Activated T-cell treated with anti-CD3 and anti-CD28 coated beads, Interleukin-2, amount 50 U/mL, for 24 hours (primary cell): ENCODE data around the gene CHRM2.
"Not testable (repeated sequence)": the region's sequence is repeated elsewhere in the genome, so short reads cannot be mapped to it uniquely, and the experiment has no call there.

ENCODE experiments used
- DNase-seq: peaks from one replicate; pipeline ENCODE4 v3.0.0-alpha.2; 2020
- H3K27ac Mint-ChIP-seq: 2 replicates; pipeline ENCODE4 v1.8.0; 2020; ENCODE audit warnings: mild to moderate bottlenecking, mixed read lengths
- H3K27me3 Mint-ChIP-seq: 2 replicates; pipeline ENCODE4 v1.8.0; 2020; ENCODE audit warnings: mixed read lengths
- H3K36me3 Mint-ChIP-seq: 2 replicates; pipeline ENCODE4 v1.8.0; 2020; ENCODE audit warnings: low read depth, mixed read lengths
- H3K4me1 Mint-ChIP-seq: 2 replicates; pipeline ENCODE4 v1.8.0; 2020; ENCODE audit warnings: low read depth, mixed read lengths
- H3K4me3 Mint-ChIP-seq: 2 replicates; pipeline ENCODE4 v1.8.0; 2020; ENCODE audit warnings: mild to moderate bottlenecking, moderate library complexity, mixed read lengths
- H3K9me3 Mint-ChIP-seq: 2 replicates; pipeline ENCODE4 v1.8.0; 2020; ENCODE audit warnings: mixed read lengths

CHRM2 gene

DNA sequence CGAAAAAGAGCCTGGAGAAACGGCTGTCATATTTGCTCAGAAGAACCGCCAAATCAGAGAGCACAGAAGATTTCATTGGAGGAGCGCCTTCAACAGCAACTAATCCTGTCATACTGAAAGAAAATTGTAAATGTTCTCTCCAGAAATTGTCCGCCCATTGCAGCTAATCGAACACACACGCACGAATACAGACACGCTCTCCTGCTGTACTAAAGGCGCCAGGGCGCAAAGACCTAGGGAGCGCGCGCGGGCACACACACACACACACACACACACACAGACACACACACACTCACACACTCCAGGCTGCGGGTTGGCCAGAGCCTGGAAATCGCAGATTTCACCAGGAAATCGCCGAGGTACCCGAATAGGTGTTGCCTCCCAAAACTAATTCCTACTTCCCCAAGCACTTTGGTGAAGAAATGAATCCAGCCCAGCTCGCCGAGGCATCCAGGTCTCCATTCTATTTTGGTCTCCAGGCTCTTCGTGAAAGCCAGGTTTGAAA lies at the start of gene CHRM2:
Gene CHRM2, plus strand, starts transcription at position 157 of the 505 bp plus-strand sequence. CDS start 146,214 bp downstream, outside the sequence.
- Mint-ChIP-seq H3K27ac (no peak within 1 kb of the TSS), H3K9me3 (no peaks in the 10 kb centered on the region), H3K27me3 (peaks cover 46% of the 10 kb centered on the region), H3K36me3 (no peaks in the 10 kb centered on the region), H3K4me3 (no peak within 1 kb of the TSS), H3K4me1 (peaks cover 1% of the 10 kb centered on the region)
- DNase-seq: no peak

DNA sequence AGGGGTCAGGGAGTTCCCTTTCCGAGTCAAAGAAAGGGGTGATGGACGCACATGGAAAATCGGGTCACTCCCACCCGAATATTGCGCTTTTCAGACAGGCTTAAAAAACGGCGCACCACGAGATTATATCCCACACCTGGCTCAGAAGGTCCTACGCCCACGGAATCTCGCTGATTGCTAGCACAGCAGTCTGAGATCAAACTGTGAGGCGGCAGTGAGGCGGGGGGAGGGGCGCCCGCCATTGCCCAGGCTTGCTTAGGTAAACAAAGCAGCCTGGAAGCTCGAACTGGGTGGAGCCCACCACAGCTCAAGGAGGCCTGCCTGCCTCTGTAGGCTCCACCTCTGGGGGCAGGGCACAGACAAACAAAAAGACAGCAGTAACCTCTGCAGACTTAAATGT lies 37.1 kb upstream of the CHRM2 start:
- H3K36me3 Mint-ChIP-seq, H3K27me3 Mint-ChIP-seq, DNase-seq, H3K9me3 Mint-ChIP-seq, H3K4me3 Mint-ChIP-seq, H3K27ac Mint-ChIP-seq, H3K4me1 Mint-ChIP-seq: not testable (repeated sequence)

DNA sequence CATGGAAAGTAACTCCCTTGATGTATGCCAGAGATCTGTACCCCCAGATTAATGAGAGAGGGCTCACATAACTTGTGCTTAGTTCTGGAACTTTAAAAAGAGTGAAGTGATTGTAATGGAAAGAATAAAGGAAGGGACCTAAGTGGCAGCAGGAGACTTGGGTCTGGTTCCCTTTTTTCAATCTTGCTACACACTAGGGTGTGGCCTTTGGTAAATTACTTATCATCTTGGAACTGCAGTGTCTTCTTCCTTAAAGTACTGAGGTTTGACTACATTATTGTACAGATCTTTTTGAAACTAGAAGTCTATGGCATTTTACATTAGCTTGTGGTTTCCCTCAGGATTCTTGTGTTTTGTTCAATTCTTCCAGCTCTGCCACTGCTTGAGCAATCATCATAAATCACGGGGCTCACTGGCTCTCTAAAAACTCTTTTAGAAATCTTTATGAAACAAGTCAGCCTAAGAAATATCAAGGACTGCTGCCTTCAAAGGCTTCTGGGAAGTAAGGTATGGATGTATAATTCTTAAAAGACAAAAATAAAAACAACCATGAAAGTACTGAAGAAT lies 22.5 kb upstream of the CHRM2 start:
- no peak overlapping the region for H3K27ac Mint-ChIP-seq
- no peak overlapping the region for H3K4me3 Mint-ChIP-seq
- no peaks in the 10 kb centered on the region for H3K36me3 Mint-ChIP-seq
- no peaks in the 10 kb centered on the region for H3K4me1 Mint-ChIP-seq
- H3K27me3 Mint-ChIP-seq: no peaks in the 10 kb centered on the region
- DNase-seq: no peak
- peaks cover 12% of the 10 kb centered on the region for H3K9me3 Mint-ChIP-seq

DNA sequence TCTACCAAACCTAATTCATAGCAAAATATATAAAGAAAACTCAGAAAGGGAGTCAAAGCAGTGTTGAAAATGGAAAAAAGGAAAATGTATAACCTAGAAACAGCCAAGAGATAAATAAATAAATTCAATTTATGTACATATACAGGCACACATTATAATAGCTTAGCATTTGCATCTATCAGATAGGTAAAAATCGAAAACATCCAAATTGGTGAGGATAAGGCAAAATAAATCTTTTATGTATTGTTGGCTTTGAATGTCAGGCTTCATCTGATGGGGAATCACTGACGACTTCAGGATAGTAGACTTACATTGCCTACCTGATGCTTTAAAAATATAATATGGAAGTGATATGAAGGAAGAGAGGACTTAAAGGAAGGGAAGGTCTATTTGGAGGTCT lies 20.6 kb upstream of the CHRM2 start:
- no peaks in the 10 kb centered on the region for H3K36me3 Mint-ChIP-seq
- peaks cover 11% of the 10 kb centered on the region for H3K9me3 Mint-ChIP-seq
- DNase-seq: no peak
- H3K27me3 Mint-ChIP-seq: no peaks in the 10 kb centered on the region
- H3K4me1 Mint-ChIP-seq: no peaks in the 10 kb centered on the region
- no peak overlapping the region for H3K4me3 Mint-ChIP-seq
- no peak overlapping the region for H3K27ac Mint-ChIP-seq

DNA sequence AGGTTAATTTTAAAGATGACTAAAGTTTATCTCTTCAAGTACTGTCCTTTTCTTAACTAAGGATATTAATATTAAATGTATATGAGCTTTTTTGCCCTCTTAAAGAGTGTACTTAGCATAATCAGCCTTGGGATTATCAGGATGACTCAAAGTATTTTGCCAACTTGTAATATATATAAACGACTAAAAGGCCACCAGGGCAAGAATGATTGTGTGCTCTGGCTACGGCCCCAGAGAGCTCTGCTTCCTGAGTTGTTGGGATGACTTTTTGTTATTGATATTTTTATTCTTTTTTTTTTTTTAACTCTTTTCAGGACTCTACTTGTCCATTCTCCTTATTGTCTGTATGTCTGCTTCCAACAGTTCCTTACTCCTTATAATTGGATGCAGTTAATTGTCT lies 14.8 kb upstream of the CHRM2 start:
- peaks cover 12% of the 10 kb centered on the region for H3K9me3 Mint-ChIP-seq
- H3K27me3 Mint-ChIP-seq: no peaks in the 10 kb centered on the region
- H3K27ac Mint-ChIP-seq: no peak overlapping the region
- no peaks in the 10 kb centered on the region for H3K4me1 Mint-ChIP-seq
- no peak overlapping the region for H3K4me3 Mint-ChIP-seq
- H3K36me3 Mint-ChIP-seq: no peaks in the 10 kb centered on the region
- no peak for DNase-seq

DNA sequence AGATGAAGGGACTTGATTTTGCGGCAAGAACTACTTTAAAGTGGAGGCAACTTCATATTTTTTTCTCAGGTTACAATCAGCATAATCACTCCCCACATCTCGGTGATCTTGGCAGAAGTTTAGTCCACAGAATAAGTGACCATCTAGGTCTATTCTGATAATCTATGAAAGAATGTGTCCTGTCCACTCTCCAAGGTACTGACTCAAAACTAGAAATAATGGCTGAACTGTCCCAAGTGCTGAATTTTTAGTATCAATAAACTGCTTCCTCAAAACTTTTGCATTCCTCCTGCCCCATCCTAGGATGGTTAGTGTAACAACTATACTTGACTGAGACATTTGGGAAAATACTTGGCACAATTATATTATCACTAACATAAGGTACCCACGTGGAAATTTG lies 10.9 kb upstream of the CHRM2 start:
- H3K27ac Mint-ChIP-seq: no peak overlapping the region
- H3K36me3 Mint-ChIP-seq: no peaks in the 10 kb centered on the region
- no peak for DNase-seq
- H3K4me1 Mint-ChIP-seq: no peaks in the 10 kb centered on the region
- H3K9me3 Mint-ChIP-seq: peaks cover 11% of the 10 kb centered on the region
- no peak overlapping the region for H3K4me3 Mint-ChIP-seq
- no peaks in the 10 kb centered on the region for H3K27me3 Mint-ChIP-seq

DNA sequence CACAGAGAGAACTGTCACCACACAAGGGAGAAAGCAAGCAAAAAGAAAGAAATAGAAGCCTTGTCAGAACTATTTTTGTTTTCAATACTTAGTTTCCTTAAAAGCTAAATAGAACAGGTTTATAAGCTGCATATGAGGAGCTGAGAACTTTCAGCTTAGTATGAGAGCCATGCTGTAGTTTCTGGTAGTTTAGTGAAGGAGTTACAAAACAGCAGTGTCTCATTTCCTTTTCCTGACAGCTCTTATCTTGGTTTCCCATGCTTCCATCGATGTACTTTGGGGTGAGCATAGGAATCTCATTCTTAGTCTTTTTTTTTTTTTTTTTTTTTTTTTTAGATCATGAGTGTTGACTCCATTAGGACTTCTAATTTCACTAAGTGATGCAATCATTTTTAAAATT lies 8.6 kb upstream of the CHRM2 start:
- Mint-ChIP-seq H3K4me1 (no peaks in the 10 kb centered on the region), H3K27ac (no peak overlapping the region), H3K9me3 (peaks cover 11% of the 10 kb centered on the region), H3K4me3 (no peak overlapping the region), H3K36me3 (no peaks in the 10 kb centered on the region), H3K27me3 (no peaks in the 10 kb centered on the region)
- DNase-seq: no peak

DNA sequence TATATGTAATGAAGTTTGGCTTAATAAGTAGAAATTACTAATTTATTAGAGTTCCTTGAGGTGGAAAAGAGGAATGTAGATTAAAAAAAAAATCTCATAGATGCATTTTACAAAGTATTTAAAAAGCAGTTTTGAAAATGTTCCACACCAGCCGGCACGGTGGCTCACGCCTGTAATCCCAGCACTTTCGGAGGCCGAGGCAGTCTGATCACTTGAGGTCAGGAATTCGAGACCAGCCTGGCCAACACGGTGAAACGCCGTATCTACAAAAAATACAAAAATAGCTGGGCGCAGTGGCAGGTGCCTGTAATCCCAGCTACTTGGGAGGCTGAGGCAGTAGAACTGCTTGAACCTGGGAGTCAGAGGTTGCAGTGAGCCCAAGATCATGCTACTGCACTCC lies 3.2 kb upstream of the CHRM2 start:
- no peak overlapping the region for H3K4me3 Mint-ChIP-seq
- H3K27me3 Mint-ChIP-seq: peaks cover 23% of the 10 kb centered on the region
- no peaks in the 10 kb centered on the region for H3K36me3 Mint-ChIP-seq
- no peak overlapping the region for H3K27ac Mint-ChIP-seq
- no peak for DNase-seq
- H3K9me3 Mint-ChIP-seq: no peaks in the 10 kb centered on the region
- no peaks in the 10 kb centered on the region for H3K4me1 Mint-ChIP-seq

DNA sequence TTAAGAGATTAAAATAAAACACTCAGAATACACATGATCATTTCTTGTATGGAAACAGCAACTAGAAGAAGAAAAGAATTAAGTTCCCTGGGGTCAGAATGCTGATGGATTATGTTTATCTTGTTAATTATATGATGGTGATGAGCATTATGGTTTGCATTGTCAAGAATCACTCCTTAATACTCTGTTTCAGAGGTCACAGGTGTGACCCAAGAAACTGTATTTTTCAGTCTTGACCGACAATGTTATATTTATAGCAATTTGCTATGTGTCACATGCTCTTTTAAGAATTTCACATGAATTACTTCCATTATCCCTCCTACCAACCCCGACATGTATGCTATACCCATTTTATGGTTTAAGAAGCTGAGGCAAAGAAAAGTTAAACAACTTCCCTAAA lies 2.7 kb upstream of the CHRM2 start:
- DNase-seq: no peak

DNA sequence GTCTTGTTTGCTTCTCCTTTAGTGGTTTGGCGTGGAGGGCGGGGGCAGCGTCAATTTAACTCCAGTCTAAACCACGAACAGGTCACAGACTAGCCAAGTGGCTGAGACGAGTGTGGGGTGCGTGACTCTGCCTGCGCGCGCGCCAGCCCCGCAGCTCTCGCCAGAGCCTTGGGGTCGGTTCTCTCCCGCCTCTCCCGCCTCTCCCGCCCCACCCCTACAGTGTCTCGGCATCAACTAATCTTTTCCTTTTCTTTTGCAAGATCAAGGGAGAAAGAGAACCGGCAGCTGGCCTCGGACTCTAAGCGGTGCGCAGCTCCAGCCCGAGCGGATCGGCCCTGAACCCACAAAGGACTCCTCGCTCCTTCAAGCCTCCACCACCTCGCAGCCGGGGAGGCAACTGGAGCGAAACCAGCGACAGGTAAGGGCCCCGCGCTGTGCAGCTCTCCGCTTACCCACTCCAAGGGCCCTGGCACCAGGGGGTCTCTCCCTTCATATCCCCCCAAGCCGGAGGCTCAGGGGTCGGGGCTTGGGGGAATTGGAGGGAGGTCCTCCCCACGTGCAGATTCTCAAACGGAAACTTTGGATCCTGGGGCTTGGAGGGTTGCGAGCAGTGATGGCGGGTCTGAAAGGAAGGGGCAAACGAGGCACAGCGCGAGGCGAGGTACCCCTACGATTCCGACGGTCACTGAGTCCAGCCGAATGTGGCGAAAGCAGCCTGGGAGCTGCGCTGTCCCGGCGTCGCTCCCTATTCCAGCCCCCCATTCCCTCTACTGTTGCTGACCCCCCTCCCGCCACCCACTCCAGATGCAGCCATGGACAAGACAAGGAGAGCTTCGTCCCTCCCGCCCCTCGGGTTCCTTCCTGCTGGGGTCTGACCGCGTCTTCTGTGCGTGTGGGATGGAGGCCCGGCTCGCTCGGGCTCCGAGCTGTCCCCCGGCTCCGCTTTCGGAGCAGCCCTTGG lies 829 bp downstream of the CHRM2 start:
- peaks cover 1% of the 10 kb centered on the region for H3K4me1 Mint-ChIP-seq
- H3K9me3 Mint-ChIP-seq: no peaks in the 10 kb centered on the region
- no peak overlapping the region for H3K4me3 Mint-ChIP-seq
- DNase-seq: no peak
- H3K27ac Mint-ChIP-seq: no peak overlapping the region
- peaks cover 46% of the 10 kb centered on the region for H3K27me3 Mint-ChIP-seq
- no peaks in the 10 kb centered on the region for H3K36me3 Mint-ChIP-seq

More for the DNA sequence above, 2.7 kb upstream of the CHRM2 start:
- Mint-ChIP-seq H3K4me3 (no peak overlapping the region), H3K36me3 (no peaks in the 10 kb centered on the region), H3K27me3 (peaks cover 28% of the 10 kb centered on the region), H3K4me1 (peaks cover 1% of the 10 kb centered on the region), H3K27ac (no peak overlapping the region), H3K9me3 (no peaks in the 10 kb centered on the region)

DNA sequence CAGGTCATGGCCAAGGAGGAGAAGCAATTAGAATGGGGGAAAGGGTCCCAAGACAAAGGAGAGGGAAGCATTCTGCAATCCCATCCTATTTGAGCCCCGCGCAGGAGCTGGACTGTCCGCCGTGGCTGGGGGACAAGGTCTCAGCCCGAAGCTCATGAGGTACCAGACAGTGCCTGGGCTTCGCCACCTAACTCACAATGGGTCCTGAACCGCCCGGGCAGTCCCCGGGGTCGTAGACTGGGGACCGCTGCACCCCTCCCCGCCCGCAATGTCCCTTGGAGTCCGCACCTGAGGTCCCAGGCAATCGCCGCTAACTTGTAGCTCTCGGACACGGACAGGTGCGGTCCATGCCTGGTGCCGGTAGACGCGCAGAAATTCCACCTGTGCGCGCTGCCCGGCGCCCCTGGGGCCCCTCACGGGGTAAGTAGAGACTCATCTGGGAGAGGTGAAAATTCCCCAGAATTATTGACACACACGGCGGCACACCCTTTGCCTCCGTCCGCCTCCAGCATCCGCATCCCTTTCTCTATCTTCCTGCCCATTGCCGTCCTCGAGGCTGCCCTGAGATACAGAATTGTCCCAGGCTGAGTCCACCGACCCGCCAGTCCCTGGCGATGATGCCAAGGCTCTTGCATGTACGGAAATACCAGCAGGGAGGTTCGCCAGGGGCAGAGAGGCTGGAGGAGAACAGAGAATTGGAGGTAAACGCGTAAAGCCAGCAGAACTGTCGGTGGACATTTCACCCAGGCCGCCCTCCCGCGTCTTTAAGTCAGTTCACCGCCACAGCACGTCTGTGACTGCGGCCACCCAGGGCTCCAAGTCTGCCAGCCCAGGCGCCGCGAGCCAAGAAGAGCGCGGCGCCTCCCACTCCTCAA lies 1.8 kb downstream of the CHRM2 start:
- Mint-ChIP-seq H3K27me3 (peaks cover 46% of the 10 kb centered on the region), H3K27ac (no peak overlapping the region), H3K4me3 (no peak overlapping the region), H3K9me3 (no peaks in the 10 kb centered on the region), H3K36me3 (no peaks in the 10 kb centered on the region), H3K4me1 (peaks cover 1% of the 10 kb centered on the region)
- no peak for DNase-seq

DNA sequence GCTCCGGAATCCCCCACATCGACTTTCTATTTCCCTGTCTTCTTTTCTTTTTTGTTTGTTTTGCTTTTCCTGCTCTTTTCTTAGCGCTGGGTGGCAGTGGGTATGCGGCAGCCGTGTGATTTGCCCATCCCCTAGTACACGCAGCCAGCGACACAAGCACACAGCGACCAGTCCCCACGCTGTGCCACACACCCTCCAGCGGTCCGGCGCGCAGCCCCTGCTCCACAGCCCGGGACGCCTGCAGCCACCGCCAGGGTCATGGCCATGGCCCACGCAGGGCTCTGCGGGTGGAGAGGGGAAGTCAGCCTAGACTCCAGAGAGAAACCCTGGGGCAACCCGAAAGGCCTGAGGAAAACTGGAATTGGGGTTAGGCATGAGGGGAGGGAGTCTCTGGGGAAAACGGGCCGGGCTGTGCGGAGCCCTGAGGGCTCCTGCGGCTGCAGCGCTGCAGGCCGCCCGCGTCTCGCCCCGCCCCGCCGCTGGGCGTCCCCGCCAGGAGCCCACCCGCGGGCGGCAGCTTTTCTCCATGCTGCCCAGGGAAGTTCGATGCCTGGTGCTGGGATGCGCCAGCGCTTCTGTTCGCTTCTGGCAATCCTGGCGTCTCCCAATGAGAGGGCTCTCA lies 2.5 kb downstream of the CHRM2 start:
- no peaks in the 10 kb centered on the region for H3K36me3 Mint-ChIP-seq
- H3K27ac Mint-ChIP-seq: no peak overlapping the region
- H3K4me1 Mint-ChIP-seq: peaks cover 1% of the 10 kb centered on the region
- peaks cover 46% of the 10 kb centered on the region for H3K27me3 Mint-ChIP-seq
- no peak for DNase-seq
- H3K4me3 Mint-ChIP-seq: no peak overlapping the region
- no peaks in the 10 kb centered on the region for H3K9me3 Mint-ChIP-seq

DNA sequence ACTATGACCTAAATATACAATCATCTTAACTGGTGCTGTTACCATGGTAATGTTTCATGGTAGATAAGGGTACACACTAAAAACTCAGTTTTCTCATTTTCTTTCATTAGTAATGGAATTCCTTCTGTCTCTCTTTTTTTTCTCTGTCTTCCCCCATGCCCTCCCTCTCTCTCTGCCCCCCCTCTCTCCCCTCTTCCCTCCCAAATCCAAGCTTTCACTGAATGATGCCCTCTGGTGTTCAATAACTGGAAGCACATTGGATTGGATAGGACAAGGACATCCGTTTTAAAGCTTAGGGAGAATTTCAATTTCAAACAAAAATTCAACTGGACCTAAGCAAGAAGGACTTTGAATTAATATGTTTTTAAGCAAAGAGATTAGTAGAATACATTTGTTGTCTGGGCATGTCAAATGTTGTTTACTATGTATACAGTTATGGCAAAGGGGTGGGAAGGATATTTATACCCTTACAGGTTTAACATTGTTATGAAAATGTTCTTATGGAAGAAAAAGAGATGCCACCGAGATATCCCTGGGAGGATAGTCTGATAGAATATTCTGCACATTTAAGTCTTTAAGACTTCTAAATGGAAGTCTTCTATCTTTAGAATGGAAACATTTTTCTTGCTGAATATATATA lies 6.1 kb downstream of the CHRM2 start:
- H3K4me1 Mint-ChIP-seq: peaks cover 1% of the 10 kb centered on the region
- peaks cover 31% of the 10 kb centered on the region for H3K27me3 Mint-ChIP-seq
- no peaks in the 10 kb centered on the region for H3K9me3 Mint-ChIP-seq
- no peaks in the 10 kb centered on the region for H3K36me3 Mint-ChIP-seq
- H3K27ac Mint-ChIP-seq: no peak overlapping the region
- no peak overlapping the region for H3K4me3 Mint-ChIP-seq
- no peak for DNase-seq

DNA sequence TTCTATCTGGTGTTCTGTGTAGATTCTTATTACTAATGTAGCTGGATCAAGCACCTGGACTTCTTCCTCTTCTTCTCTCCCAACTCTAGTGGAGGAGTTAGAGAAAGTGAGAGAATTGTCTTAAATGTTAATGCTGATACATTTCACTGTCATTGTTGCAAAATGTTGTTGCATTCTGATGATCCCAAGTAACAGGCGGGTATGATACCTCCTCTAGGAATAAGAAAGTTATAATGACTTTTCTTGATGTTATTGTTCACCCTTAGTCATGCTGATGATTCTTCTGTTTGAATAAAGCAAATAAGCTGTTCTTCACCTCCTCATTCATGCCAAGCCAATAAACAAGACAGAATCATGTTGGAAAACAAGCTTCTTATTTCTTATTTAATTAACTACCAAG lies 9.1 kb downstream of the CHRM2 start:
- peaks cover 2% of the 10 kb centered on the region for H3K27me3 Mint-ChIP-seq
- H3K4me1 Mint-ChIP-seq: no peaks in the 10 kb centered on the region
- H3K36me3 Mint-ChIP-seq: no peaks in the 10 kb centered on the region
- H3K9me3 Mint-ChIP-seq: no peaks in the 10 kb centered on the region
- DNase-seq: no peak
- no peak overlapping the region for H3K27ac Mint-ChIP-seq
- H3K4me3 Mint-ChIP-seq: no peak overlapping the region
